ENCODE results near the gene NOL6. TPM values are rescaled to one million over a fixed set of nuclear protein-coding genes. Genes with fewer than 3 reads are reported as not detected.

Gene NOL6
- total and polyA plus RNA-seq, 2 of the 13 experiments (the other 11 are each of a cell fraction or from before 2014, with no cell fraction given) = 17.0 to 30.2 TPM

DNA sequence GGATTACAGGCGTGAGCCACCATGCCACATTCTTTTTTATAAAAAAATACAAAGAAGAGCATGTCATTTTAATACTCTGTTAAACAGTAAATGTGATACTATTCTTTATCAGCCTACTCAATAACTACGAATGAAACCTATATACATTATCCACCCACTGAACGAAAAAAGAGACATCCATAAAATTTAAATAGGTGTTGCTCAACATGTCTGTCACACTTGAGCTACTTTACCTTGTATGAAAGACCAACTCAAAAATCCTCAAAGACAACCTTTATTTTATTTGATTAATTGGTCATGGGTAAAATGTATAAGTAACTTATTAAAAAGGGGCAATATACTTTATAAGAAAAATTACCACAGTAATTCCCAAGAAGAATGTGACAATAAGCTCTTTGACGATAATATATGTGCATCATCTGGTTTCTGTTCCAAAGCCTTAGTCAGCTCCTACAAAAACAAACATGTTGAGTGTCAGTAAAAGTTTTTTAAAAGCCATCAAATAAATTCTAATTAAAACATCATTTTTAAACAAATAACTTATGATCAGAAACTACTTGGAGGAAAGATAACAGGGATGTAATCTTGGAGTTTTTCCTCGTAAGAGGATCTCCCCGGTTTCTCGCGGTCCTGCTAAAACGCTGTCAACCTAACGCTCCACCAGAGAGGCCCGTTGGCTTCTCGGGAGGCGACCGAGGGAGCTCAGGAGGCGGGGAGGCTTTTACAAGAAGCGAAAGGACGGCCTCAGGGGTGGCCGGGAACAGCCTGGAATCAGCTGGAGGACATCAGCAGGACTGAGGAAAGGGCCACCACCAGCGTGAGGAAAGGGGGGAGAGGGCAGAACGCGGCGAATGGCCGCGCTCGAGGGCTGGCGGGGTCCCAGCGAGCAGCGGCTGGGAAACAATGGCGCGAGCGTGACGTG, 36.8 kb upstream of the NOL6 start (continued):
- TF ChIP-seq HMGXB4 (CRISPR knock-in tag; IDR thresholded peaks at IDR 0.05; ENCODE audit: borderline replicate concordance in 1 of 2, low read depth in 1 of 2) (0 out of 4 replicates have a peak, but pooled peaks of 1 of the 2 experiments have one; percentile 29), ATF7 (IDR thresholded peaks at IDR 0.05) (no peak), ATF7 (CRISPR knock-in tag; IDR thresholded peaks at IDR 0.05) (no peak), HNRNPLL (IDR thresholded peaks at IDR 0.05; ENCODE audit: low read depth, low read length, poor library complexity, severe bottlenecking) (peak; percentile 29), ZFX (CRISPR knock-in tag; IDR thresholded peaks at IDR 0.05; ENCODE audit: low read depth) (peak; percentile 35; the same call in 1 of the 2 replicates), RNF2 (conservative IDR thresholded peaks at IDR 0.05; ENCODE audit: low read depth) (peak; percentile 49; the same call in 1 of the 2 replicates), DMAP1 (CRISPR knock-in tag; IDR thresholded peaks at IDR 0.05) (0 out of 2 replicates have a peak, but pooled peaks have one; percentile 29), FOSL1 (CRISPR knock-in tag; IDR thresholded peaks at IDR 0.05; ENCODE audit: borderline replicate concordance) (no peak), PITX1 (CRISPR knock-in tag; IDR thresholded peaks at IDR 0.05) (no peak), SMARCE1 (IDR thresholded peaks at IDR 0.05; ENCODE audit: borderline replicate concordance) (no peak), ZNF768 (CRISPR knock-in tag; IDR thresholded peaks at IDR 0.05) (peak; percentile 49; the same call in 1 of the 2 replicates), ZNF350 (CRISPR knock-in tag; IDR thresholded peaks at IDR 0.05; ENCODE audit: borderline replicate concordance, low read depth) (no peak), ASH2L (IDR thresholded peaks at IDR 0.05; ENCODE audit: insufficient read length, low read depth, low read length) (peak; percentile 27), THAP9 (CRISPR knock-in tag; IDR thresholded peaks at IDR 0.05; ENCODE audit: borderline replicate concordance) (no peak)
- TF ChIP-seq, protein P1, sequence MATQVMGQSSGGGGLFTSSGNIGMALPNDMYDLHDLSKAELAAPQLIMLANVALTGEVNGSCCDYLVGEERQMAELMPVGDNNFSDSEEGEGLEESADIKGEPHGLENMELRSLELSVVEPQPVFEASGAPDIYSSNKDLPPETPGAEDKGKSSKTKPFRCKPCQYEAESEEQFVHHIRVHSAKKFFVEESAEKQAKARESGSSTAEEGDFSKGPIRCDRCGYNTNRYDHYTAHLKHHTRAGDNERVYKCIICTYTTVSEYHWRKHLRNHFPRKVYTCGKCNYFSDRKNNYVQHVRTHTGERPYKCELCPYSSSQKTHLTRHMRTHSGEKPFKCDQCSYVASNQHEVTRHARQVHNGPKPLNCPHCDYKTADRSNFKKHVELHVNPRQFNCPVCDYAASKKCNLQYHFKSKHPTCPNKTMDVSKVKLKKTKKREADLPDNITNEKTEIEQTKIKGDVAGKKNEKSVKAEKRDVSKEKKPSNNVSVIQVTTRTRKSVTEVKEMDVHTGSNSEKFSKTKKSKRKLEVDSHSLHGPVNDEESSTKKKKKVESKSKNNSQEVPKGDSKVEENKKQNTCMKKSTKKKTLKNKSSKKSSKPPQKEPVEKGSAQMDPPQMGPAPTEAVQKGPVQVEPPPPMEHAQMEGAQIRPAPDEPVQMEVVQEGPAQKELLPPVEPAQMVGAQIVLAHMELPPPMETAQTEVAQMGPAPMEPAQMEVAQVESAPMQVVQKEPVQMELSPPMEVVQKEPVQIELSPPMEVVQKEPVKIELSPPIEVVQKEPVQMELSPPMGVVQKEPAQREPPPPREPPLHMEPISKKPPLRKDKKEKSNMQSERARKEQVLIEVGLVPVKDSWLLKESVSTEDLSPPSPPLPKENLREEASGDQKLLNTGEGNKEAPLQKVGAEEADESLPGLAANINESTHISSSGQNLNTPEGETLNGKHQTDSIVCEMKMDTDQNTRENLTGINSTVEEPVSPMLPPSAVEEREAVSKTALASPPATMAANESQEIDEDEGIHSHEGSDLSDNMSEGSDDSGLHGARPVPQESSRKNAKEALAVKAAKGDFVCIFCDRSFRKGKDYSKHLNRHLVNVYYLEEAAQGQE (IDR thresholded peaks at IDR 0.05; ENCODE audit: borderline replicate concordance in 1 of 2, low read depth in 1 of 2, low read length in 2 of 2) = no peak

Data from HepG2 (cell line).